PFSK-1 (cell line): ENCODE data around the gene FBLN5.

ENCODE experiments used
- POLR2AphosphoS5 ChIP-seq: IDR thresholded peaks from 2 replicates; pipeline ENCODE4 v1.6.1; 2012; ENCODE audit warnings: low read depth, mild to moderate bottlenecking, control low read depth, low read length, moderate library complexity
- REST ChIP-seq, 2 experiments: IDR thresholded peaks; 2 replicates each; pipeline versions ENCODE4 v1.6.1 to v1.8.0; 2011 to 2012; ENCODE audit warnings: low read depth in 2 of 2, low read length in 2 of 2, control low read depth in 1 of 2, inconsistent platforms in 1 of 2, mild to moderate bottlenecking in 1 of 2, moderate library complexity in 1 of 2; ENCODE audit not compliant: insufficient read depth in 1 of 2
- SIN3A ChIP-seq: IDR thresholded peaks from 2 replicates; pipeline ENCODE4 v1.6.1; 2012; ENCODE audit warnings: mild to moderate bottlenecking, low read length, moderate library complexity, borderline replicate concordance; ENCODE audit not compliant: insufficient read depth
- TAF1 ChIP-seq: IDR thresholded peaks from 2 replicates; pipeline ENCODE4 v1.6.1; 2012; ENCODE audit warnings: low read length, control low read depth, borderline replicate concordance; ENCODE audit not compliant: insufficient read depth

- TF ChIP-seq POLR2AphosphoS5 (no peak), REST (IDR thresholded peaks at IDR 0.05; ENCODE audit: insufficient read depth in 1 of 2, low read depth in 2 of 2, low read length in 2 of 2) (no peak), TAF1 (no peak), SIN3A (no peak)
Measured at GRCh38 chr14:91866061-91866460, 81.4 kb downstream of the FBLN5 start.
